Stimulated activated CD4-positive, alpha-beta T cell treated with anti-CD3 and anti-CD28 coated beads, Interleukin-4, amount 100 ng/mL, for 24 hours (primary cell): ENCODE data around the gene SYN1.
"Not testable (repeated sequence)": the region's sequence is repeated elsewhere in the genome, so short reads cannot be mapped to it uniquely, and the experiment has no call there.

ENCODE experiments used
- DNase-seq: peaks from one replicate; pipeline ENCODE4 v3.0.0-alpha.2; 2020

SYN1 gene

GRCh38 chrX:47619486-47620302 lies at the start of gene SYN1:
Gene SYN1, minus strand, starts transcription at chrX:47619857. Its CDS starts 129 bp downstream, at chrX:47619728.
- DNase-seq: peak; percentile 80

- DNase-seq: not testable (repeated sequence)
Measured at GRCh38 chrX:47665797-47666196, 46.1 kb upstream of the SYN1 start.

- DNase-seq: no peak
Measured at GRCh38 chrX:47664737-47665136, 45.1 kb upstream of the SYN1 start.

GRCh38 chrX:47662144-47662657 lies 42.5 kb upstream of the SYN1 start:
- DNase-seq: peak; percentile 64

GRCh38 chrX:47661539-47661938 lies 41.9 kb upstream of the SYN1 start:
- DNase-seq: no peak

- no peak for DNase-seq
Measured at GRCh38 chrX:47659421-47659726, 39.7 kb upstream of the SYN1 start.

- DNase-seq: peak; percentile 94
Measured at GRCh38 chrX:47658684-47659420, 39.2 kb upstream of the SYN1 start, which contains the start of gene UXT. Gene UXT, minus strand, starts transcription at chrX:47659180. Its CDS starts 253 bp downstream, at chrX:47658927.

GRCh38 chrX:47658301-47658683 lies 38.6 kb upstream of the SYN1 start:
- DNase-seq: no peak

GRCh38 chrX:47651043-47651905 lies 31.6 kb upstream of the SYN1 start:
- no peak for DNase-seq

GRCh38 chrX:47650164-47651042 lies 30.7 kb upstream of the SYN1 start, which contains the start of gene ELK1:
Gene ELK1, minus strand, starts transcription at chrX:47650563. Its CDS starts 9,122 bp downstream, at chrX:47641441.
- peak; percentile 88 for DNase-seq

GRCh38 chrX:47649781-47650163 lies 30.1 kb upstream of the SYN1 start:
- no peak for DNase-seq

GRCh38 chrX:47649271-47649670 lies 29.6 kb upstream of the SYN1 start:
- no peak for DNase-seq

GRCh38 chrX:47648376-47648775 lies 28.7 kb upstream of the SYN1 start:
- no peak for DNase-seq

GRCh38 chrX:47646636-47647035 lies 27.0 kb upstream of the SYN1 start:
- no peak for DNase-seq

- no peak for DNase-seq
Measured at GRCh38 chrX:47645530-47645929, 25.9 kb upstream of the SYN1 start.

- DNase-seq: no peak
Measured at GRCh38 chrX:47644557-47645091, 25.0 kb upstream of the SYN1 start.

GRCh38 chrX:47643926-47644325 lies 24.3 kb upstream of the SYN1 start:
- no peak for DNase-seq

GRCh38 chrX:47638816-47639215 lies 19.2 kb upstream of the SYN1 start:
- no peak for DNase-seq

GRCh38 chrX:47637546-47638195 lies 18.0 kb upstream of the SYN1 start:
- peak; percentile 42 for DNase-seq

GRCh38 chrX:47634871-47635575 lies 15.4 kb upstream of the SYN1 start:
- DNase-seq: peak; percentile 27
